Sigmoid colon (tissue), 7 donors: ENCODE results near the gene NF2. TPM values are rescaled to one million over a fixed set of nuclear protein-coding genes. Genes with fewer than 3 reads are reported as not detected.
A peak's percentile ranks its signal among the peaks of the same experiment; 100 is the strongest.
"Not testable (repeated sequence)": the region's sequence is repeated elsewhere in the genome, so short reads cannot be mapped to it uniquely, and the experiment has no call there.

Source experiments
- DNase-seq: peaks from one replicate; pipeline ENCODE4 v3.0.0-alpha.2; 2019
- H3K27ac ChIP-seq, 4 donors: fragments of 200-600 bp; sonication (generic); one replicate each; pipeline ENCODE4 v1.5.1; 2016 to 2019; ENCODE audit warnings: mild to moderate bottlenecking in 1 of 4
- H3K27me3 ChIP-seq, 3 donors: fragments of 200-600 bp; sonication (generic); one replicate each; pipeline ENCODE4 v1.5.1; 2019; ENCODE audit warnings: mild to moderate bottlenecking in 1 of 3
- H3K36me3 ChIP-seq, 4 donors: fragments of 200-600 bp; sonication (generic); one replicate each; pipeline ENCODE4 v1.5.1; 2016 to 2019
- H3K4me1 ChIP-seq, 4 donors: fragments of 200-600 bp; sonication (generic); one replicate each; pipeline ENCODE4 v1.5.1; 2017 to 2019
- H3K4me3 ChIP-seq, 4 donors: fragments of 200-600 bp; sonication (generic); one replicate each; pipeline ENCODE4 v1.5.1; 2017 to 2019; ENCODE audit warnings: mild to moderate bottlenecking in 2 of 4, moderate library complexity in 1 of 4
- H3K9me3 ChIP-seq, 4 donors: fragments of 200-600 bp in 3 of 4; sonication (generic) in 3 of 4; one replicate each; pipeline versions ENCODE4 v1.5.1 to v1.6.1; 2013 to 2019
- EP300 ChIP-seq, 4 donors: sonication (generic); formaldehyde crosslinking; IDR thresholded peaks; one replicate each; pipeline ENCODE4 v1.6.1; 2017; ENCODE audit warnings: antibody characterized with exemption in 4 of 4
- POLR2A ChIP-seq, 2 donors: fragments of 450-650 bp; IDR thresholded peaks; one replicate each; pipeline ENCODE4 v1.6.1; 2016; ENCODE audit warnings: antibody characterized with exemption in 2 of 2, mild to moderate bottlenecking in 2 of 2, moderate library complexity in 2 of 2
- POLR2AphosphoS5 ChIP-seq, 4 donors: sonication (generic); formaldehyde crosslinking; IDR thresholded peaks; one replicate each; pipeline ENCODE4 v1.6.1; 2017; ENCODE audit warnings: antibody characterized with exemption in 4 of 4
- WGBS, 2 donors: extraction: QIAGEN DNeasy Blood & Tissue Kit; methylation state at CpG; one replicate each; pipeline ENCODE4 v1.1.7; 2013; 5-methylcytosine and 5-hydroxymethylcytosine counted together
- intact Hi-C: fragments of 100-400 bp; cut with DNase I; formaldehyde crosslinking; loops from one replicate; pipeline ENCODE4 v1.15.1; 2023
- polyA plus RNA-seq, 3 donors: library from polyadenylated mRNA; stranded (reverse); fragments of 200-250 nt; gene quantifications; one replicate each; pipeline ENCODE4 v1.2.3, GENCODE V29; 2013
- total RNA-seq, 4 donors: library from RNA; depleted of rRNA; stranded (reverse); fragments of >200 nt; gene quantifications; one replicate each; pipeline ENCODE4 v1.1.0, GENCODE V29; 2016
- TF ChIP-seq, protein P1 (sequence below), 4 experiments: fragments of 450-650 bp in 3 of 4; fragments of 200-600 bp in 1 of 4; IDR thresholded peaks; one replicate each; pipeline ENCODE4 v1.5.1; 2016 to 2019; ENCODE audit warnings: antibody characterized with exemption in 4 of 4, mild to moderate bottlenecking in 3 of 4, moderate library complexity in 2 of 4
- donor health status: healthy with polysubstance abuse.
- donor health status: Bipolar disorder and iron deficiency.
- donor health status: healthy.

Gene NF2
- total and polyA plus RNA-seq, 7 donors, result 3.6 to 34.3 (median 18.7) TPM

DNA sequence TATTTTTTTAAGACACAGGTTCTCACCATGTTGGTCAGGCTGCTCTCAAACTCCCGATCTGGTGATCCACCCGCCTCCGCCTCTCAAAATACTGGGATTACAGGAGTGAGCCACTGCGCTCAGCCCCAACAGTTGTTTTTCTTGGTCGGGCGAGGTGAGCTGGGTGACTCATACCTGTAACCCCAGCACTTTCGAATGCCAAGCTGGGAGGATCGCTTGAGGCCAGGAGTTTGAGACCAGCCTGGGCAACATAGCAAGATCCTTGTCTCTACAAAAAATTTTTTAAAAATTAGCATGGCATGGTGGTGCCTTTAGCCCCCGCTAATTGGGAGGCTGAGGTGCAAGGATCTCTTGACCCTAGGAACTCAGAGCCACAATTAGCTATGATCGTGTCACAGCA lies 7.0 kb upstream of the NF2 start:
- 29 to 84% methylated on average over 10 of the region's 10 CpGs for WGBS, 2 donors
- Histone ChIP-seq H3K27ac (no peak overlapping the region), H3K9me3 (no peaks in the 10 kb centered on the region), H3K36me3 (no peaks in the 10 kb centered on the region), H3K27me3 (no peaks in the 10 kb centered on the region), H3K4me3 (no peak overlapping the region), H3K4me1 (no peaks in the 10 kb centered on the region)
- no peak for DNase-seq
- no peak for TF ChIP-seq EP300 (IDR thresholded peaks at IDR 0.05)
- TF ChIP-seq POLR2AphosphoS5 (IDR thresholded peaks at IDR 0.05), result no peak
- TF ChIP-seq POLR2A (IDR thresholded peaks at IDR 0.05), result no peak
- TF ChIP-seq, protein P1, sequence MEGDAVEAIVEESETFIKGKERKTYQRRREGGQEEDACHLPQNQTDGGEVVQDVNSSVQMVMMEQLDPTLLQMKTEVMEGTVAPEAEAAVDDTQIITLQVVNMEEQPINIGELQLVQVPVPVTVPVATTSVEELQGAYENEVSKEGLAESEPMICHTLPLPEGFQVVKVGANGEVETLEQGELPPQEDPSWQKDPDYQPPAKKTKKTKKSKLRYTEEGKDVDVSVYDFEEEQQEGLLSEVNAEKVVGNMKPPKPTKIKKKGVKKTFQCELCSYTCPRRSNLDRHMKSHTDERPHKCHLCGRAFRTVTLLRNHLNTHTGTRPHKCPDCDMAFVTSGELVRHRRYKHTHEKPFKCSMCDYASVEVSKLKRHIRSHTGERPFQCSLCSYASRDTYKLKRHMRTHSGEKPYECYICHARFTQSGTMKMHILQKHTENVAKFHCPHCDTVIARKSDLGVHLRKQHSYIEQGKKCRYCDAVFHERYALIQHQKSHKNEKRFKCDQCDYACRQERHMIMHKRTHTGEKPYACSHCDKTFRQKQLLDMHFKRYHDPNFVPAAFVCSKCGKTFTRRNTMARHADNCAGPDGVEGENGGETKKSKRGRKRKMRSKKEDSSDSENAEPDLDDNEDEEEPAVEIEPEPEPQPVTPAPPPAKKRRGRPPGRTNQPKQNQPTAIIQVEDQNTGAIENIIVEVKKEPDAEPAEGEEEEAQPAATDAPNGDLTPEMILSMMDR (IDR thresholded peaks at IDR 0.05), result no peak
- intact Hi-C loops, result no loop called here

DNA sequence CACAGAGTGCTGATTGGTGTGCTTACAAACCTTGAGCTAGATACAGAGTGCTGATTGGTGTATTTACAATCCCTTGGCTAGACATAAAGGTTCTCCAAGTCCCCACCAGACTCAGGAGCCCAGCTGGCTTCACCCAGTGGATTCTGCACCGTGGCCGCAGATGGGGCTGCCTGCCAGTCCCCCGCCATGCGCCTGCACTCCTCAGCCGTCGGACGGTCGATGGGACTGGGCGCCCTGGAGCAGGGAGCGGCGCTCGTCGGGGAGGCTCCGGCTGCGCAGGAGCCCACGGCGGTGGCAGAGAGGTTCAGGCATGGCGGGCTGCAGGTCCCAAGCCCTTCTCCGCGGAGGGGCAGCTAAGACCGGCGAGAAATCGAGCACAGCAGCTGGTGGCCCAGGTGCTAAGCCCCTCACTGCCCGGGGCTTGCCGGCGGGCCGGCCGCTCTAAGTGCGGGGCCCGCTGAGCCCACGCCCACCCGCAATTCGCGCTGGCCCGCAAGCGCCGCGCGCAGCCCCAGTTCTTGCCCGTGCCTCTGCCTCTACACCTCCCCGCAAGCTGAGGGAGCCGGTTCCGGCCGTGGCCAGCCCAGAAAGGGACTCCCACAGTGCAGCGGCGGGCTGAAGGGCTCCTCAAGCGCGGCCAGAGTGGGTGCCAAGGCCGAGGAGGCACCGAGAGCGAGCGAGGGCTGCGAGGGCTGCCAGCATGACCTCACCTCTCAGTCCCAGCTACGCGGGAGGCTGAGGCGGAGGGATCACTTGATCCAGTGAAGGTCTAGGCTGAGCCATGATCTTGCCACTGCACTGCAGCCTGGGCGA lies 5.4 kb upstream of the NF2 start:
- 90 to 92% methylated on average over 57 of the region's 57 CpGs for WGBS, 2 donors
- H3K4me1 ChIP-seq, result not testable (repeated sequence)

DNA sequence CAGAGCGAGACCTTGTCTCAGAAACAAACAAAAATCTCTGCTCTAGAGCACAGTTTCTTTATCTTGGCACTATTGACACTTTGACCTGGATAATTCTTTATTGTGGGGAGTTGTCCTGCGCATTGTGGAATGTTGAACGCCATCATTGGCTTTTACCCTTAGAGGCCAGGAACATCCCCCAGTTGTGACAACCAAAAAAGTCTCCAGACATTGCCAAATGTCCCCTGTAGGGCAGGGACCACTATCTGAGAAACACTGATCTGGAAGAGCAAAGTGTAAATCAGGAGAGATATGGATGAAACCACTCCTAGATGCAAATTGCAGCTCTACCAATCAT lies 4.8 kb upstream of the NF2 start:
- Histone ChIP-seq H3K36me3 (no peaks in the 10 kb centered on the region), H3K4me3 (no peak overlapping the region), H3K27ac (no peak overlapping the region), H3K9me3 (no peaks in the 10 kb centered on the region), H3K27me3 (no peaks in the 10 kb centered on the region), H3K4me1 (peaks cover 0 to 5% (median 0%) of the 10 kb centered on the region in 4 donors)
- WGBS, 2 donors, result 26 to 78% methylated on average over 3 of the region's 3 CpGs
- TF ChIP-seq POLR2A (IDR thresholded peaks at IDR 0.05), result no peak
- TF ChIP-seq, protein P1 (IDR thresholded peaks at IDR 0.05), result no peak
- no peak for TF ChIP-seq POLR2AphosphoS5 (IDR thresholded peaks at IDR 0.05)
- TF ChIP-seq EP300 (IDR thresholded peaks at IDR 0.05), result no peak
- intact Hi-C loops, result no loop called here
- DNase-seq, result no peak

More for the DNA sequence above, 5.4 kb upstream of the NF2 start:
- H3K36me3 ChIP-seq, intact Hi-C loops, H3K27ac ChIP-seq, H3K27me3 ChIP-seq, H3K9me3 ChIP-seq, DNase-seq, H3K4me3 ChIP-seq: not testable (repeated sequence)

DNA sequence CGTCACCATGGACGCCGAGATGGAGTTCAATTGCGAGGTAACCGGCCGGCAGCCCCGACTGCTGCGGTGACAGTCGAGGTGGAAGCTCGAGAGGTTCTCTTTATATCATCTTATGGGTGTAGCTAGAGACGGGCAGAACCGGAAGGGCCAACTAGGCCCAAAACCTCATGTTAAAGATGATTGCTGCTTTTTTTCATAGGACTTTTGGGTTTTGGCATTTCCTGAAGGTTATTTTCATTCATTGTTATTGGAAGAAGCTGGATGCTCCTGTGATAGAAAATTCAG lies 585 bp downstream of the NF2 start:
- peaks cover 0 to 29% (median 24%) of the 10 kb centered on the region in 4 donors for H3K4me1 ChIP-seq
- TF ChIP-seq, protein P1 (IDR thresholded peaks at IDR 0.05), result no peak
- H3K36me3 ChIP-seq, result peaks cover 0 to 4% (median 0%) of the 10 kb centered on the region in 4 donors
- H3K9me3 ChIP-seq, result no peaks in the 10 kb centered on the region
- H3K27ac ChIP-seq, result peak overlapping the region; percentile 94 to 99 (median 97)
- 0% methylated on average over 12 of the region's 12 CpGs for WGBS, 2 donors
- peak; percentile 69 for DNase-seq
- intact Hi-C loops, result no loop called here
- peak overlapping the region; percentile 87 to 100 (median 94) for H3K4me3 ChIP-seq
- no peaks in the 10 kb centered on the region for H3K27me3 ChIP-seq

DNA sequence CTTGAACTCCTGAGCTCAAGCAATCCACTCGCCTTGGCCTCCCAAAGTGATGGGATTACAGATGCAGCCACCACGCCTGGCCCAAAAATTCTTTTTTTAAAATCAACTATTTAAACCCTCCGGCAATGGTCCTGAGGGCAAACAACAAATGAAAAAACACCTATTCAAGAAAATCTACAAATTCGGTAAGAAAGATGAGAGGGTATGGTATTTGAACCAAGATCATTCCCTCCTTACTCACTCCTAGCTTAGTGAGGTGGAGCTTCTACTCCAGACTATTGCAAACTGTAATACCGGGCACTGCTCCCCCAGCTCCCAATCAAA lies 2.1 kb downstream of the NF2 start:
- peaks cover 0 to 4% (median 0%) of the 10 kb centered on the region in 4 donors for H3K36me3 ChIP-seq
- H3K9me3 ChIP-seq, result no peaks in the 10 kb centered on the region
- TF ChIP-seq POLR2A (IDR thresholded peaks at IDR 0.05), result no peak
- TF ChIP-seq, protein P1 (IDR thresholded peaks at IDR 0.05), result no peak
- H3K27ac ChIP-seq, result no peak overlapping the region
- WGBS, 2 donors, result 96 to 97% methylated on average over 5 of the region's 5 CpGs
- H3K4me1 ChIP-seq, result peaks cover 0 to 29% (median 24%) of the 10 kb centered on the region in 4 donors
- no peak for DNase-seq
- H3K4me3 ChIP-seq, result no peak overlapping the region
- no peaks in the 10 kb centered on the region for H3K27me3 ChIP-seq
- intact Hi-C loops, result no loop called here
